Esophagus (tissue), 2 donors: Measurements from ENCODE around the gene GREB1. TPM values are rescaled to one million over a fixed set of nuclear protein-coding genes. Genes with fewer than 3 reads are reported as not detected.

Experiments used
- H3K27ac ChIP-seq, 2 donors: one replicate each; pipeline ENCODE4 v1.5.1; 2013; ENCODE audit warnings: low read depth in 2 of 2, mild to moderate bottlenecking in 2 of 2, inconsistent platforms in 1 of 2, low read length in 1 of 2, moderate library complexity in 1 of 2
- H3K27me3 ChIP-seq, 2 donors: one replicate each; pipeline ENCODE4 v1.6.1; 2013; ENCODE audit warnings: low read length in 2 of 2, control low read depth in 1 of 2, mild to moderate bottlenecking in 1 of 2; ENCODE audit not compliant: insufficient read depth in 2 of 2, control insufficient read depth in 1 of 2
- H3K36me3 ChIP-seq, 2 donors: one replicate each; pipeline ENCODE4 v1.6.1; 2013; ENCODE audit warnings: low read length in 1 of 2; ENCODE audit not compliant: control insufficient read depth in 2 of 2, insufficient read depth in 2 of 2
- H3K4me1 ChIP-seq, 2 donors: one replicate each; pipeline ENCODE4 v1.6.1; 2013; ENCODE audit warnings: low read length in 1 of 2; ENCODE audit not compliant: control insufficient read depth in 2 of 2, insufficient read depth in 2 of 2
- H3K4me3 ChIP-seq, 2 donors: one replicate each; pipeline ENCODE4 v1.5.1; 2013; ENCODE audit warnings: low read length in 2 of 2, mild to moderate bottlenecking in 2 of 2, low read depth in 1 of 2, moderate library complexity in 1 of 2
- H3K9me3 ChIP-seq, 2 donors: one replicate each; pipeline ENCODE4 v1.6.1; 2013; ENCODE audit warnings: mild to moderate bottlenecking in 2 of 2, low read depth in 1 of 2, low read length in 1 of 2, moderate library complexity in 1 of 2; ENCODE audit not compliant: control insufficient read depth in 2 of 2, insufficient read depth in 1 of 2
- WGBS, 2 donors: extraction: QIAGEN DNeasy Blood & Tissue Kit; methylation state at CpG; one replicate each; pipeline ENCODE4 v1.1.7; 2013; 5-methylcytosine and 5-hydroxymethylcytosine counted together
- polyA plus RNA-seq, 2 donors: library from polyadenylated mRNA; stranded (reverse); fragments of 200-250 nt; gene quantifications; one replicate each; pipeline ENCODE4 v1.2.3, GENCODE V29; 2013
- donor health status: healthy with polysubstance abuse.
- donor health status: Bipolar disorder and iron deficiency.

GREB1 gene
- polyA plus RNA-seq, 2 donors, result 0.15 to 0.16 TPM

DNA sequence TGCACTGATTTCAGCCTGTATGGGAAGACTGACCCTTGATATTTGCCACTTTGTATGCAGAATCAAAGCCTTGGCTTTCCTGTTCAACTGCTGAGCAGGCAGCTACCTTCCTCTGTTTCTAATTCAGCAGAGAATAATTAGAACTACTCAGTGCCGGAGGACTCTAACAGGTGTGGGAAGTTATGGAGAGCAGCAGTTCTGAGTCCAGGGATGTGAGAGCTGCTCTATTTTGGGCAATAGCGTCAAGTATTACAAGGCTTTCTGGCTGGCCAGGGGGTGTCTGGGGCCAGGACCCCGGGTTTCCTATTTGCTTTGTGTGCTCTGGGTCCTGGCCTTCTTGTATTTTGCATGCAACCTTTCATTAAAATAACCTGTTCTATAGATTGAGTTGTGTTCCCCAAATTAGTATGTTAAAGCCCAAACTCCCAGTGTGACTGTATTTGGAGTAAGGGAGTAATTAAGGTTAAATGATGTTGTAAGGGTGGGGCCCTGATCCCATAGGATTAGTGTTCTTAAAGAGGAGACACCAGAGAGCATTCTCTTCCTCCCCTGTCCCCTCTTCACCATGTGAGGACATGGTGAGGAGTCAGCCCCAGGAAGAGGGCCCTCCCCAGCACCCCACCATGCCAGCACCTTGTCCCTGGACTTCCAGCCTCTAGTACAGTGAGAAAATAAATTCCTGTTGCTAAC is 141.7 kb downstream of the GREB1 start:
- Histone ChIP-seq H3K27ac (no peak overlapping the region), H3K9me3 (peaks cover 0 to 3% of the 10 kb centered on the region in 2 donors), H3K4me1 (no peaks in the 10 kb centered on the region), H3K36me3 (no peaks in the 10 kb centered on the region), H3K4me3 (no peak overlapping the region), H3K27me3 (no peaks in the 10 kb centered on the region)
- WGBS, 2 donors, result 77 to 82% methylated on average over 3 of the region's 3 CpGs

DNA sequence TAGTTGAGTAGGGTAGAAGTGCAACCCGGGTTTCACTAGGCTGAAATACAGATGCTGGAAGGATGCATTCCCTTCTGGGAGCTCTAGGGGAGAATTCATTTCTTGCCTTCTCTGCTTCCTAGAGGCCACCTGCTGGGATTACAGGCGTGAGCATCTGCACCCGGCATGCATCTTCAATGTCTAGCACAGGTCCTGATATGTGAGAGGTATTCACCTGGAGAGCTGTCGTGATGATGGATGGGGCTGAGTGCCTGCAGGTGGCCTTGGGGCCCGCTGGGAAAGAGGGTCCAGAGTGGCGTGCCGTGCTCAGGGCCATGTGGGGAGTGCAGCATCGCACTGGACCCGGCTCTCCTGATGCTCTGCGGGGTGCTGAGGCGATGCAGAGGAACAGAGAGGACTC is 142.8 kb downstream of the GREB1 start:
- 38% methylated on average over 11 of the region's 11 CpGs for WGBS, 2 donors
- Histone ChIP-seq H3K36me3 (no peaks in the 10 kb centered on the region), H3K9me3 (peaks cover 0 to 3% of the 10 kb centered on the region in 2 donors), H3K27me3 (no peaks in the 10 kb centered on the region), H3K4me3 (no peak overlapping the region), H3K4me1 (no peaks in the 10 kb centered on the region), H3K27ac (no peak overlapping the region)

DNA sequence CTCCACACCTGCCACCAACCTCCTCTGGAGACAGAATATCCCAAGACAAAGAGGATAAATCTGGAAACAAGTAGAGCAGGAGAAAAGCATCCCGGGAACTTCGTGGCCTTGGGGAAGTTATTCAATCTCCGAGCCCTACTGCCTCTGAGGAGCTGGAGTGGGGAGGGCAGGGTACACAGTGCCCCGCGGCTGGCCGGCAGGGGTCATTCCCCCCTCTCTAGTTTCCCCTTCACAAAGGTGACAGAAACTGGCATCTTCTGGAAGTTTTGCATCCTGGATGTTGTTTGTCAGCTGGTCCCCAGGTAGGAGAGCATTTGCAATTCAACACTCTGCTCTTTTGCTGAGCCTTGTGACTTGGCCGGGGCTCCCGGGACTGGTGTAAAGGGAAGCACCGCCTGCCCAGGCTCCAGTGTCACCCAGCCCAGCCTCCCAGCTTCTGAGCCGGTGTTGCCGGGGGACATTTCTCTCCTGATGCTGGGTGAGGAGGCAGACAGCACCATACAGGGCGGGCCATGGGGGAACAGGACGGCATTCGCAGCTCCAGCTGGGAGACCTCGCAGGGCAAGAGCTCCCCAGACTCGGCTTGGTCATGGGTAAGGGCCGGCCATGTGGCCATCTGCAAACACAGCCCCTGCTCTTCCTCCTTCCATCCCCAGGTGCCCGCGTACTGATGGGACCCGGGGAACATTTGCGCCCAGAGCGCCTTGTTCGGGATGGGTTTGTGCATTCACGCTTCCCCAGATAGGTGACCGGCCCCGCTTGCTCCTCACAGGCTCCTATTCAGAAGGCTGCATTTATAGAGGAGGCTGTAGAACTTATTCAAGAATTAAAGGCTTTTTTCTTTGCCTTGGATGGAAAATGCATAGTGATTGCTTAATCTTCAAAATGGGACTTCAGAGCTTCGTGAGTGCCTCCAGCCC is 143.6 kb downstream of the GREB1 start:
- Histone ChIP-seq H3K4me3 (no peak overlapping the region), H3K27ac (no peak overlapping the region), H3K36me3 (no peaks in the 10 kb centered on the region), H3K4me1 (no peaks in the 10 kb centered on the region), H3K27me3 (no peaks in the 10 kb centered on the region), H3K9me3 (peaks cover 0 to 3% of the 10 kb centered on the region in 2 donors)
- WGBS, 2 donors, result 38% methylated on average over 27 of the region's 27 CpGs

DNA sequence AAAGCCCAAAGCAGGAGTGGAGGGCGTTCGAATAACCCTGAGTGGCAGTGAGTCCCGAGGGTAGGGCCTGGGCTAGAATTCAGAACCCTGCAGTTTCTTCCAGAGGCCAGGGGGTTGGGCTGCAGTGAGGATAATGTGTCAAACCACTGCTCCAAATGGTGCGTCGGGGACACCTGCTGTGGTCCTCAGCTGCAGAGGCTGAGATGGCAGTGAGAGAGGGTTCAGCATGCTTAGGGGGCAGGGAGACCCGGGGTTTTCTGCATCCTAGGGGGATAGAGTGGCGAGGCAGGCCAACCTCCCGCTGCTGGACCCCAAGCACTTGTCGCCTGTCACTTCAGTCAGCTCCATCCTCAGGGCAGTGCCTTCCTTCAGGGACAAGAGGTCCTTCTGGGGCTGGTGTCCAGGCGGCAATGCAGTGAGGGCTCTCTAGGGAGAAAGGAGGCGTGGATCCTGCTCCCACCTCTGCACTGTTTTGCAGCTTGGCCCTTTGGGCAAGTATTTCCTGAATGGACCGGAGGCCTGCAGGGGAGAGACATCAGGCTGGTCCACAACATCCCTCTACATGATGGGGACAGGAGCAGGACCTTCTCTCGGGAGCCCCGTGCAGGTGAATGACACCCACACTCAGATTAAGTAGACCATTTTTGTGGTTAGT is 144.6 kb downstream of the GREB1 start:
- Histone ChIP-seq H3K4me3 (no peak overlapping the region), H3K27ac (no peak overlapping the region), H3K36me3 (no peaks in the 10 kb centered on the region), H3K9me3 (peaks cover 0 to 3% of the 10 kb centered on the region in 2 donors), H3K4me1 (no peaks in the 10 kb centered on the region), H3K27me3 (no peaks in the 10 kb centered on the region)
- WGBS, 2 donors, result 70 to 75% methylated on average over 14 of the region's 14 CpGs

DNA sequence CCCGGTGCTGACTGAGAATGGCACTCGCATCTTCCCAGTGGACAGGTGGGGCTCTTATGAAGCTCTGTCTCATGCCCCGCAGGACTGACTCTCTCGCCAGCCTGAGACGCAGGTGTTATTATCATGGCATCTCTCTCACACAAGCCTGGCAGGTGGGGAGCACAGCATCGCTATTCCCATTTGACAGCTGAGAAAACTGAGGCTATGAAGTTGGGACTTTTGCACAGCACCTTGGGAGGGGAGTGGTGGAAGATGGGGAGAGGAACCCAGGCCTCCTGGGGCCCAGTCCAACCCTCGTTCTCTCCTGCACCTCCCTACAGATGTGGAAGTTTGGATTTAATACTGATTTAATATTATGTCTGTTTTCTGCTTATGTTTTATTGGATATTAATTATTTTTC is 145.2 kb downstream of the GREB1 start:
- no peaks in the 10 kb centered on the region for H3K27me3 ChIP-seq
- H3K27ac ChIP-seq, result no peak overlapping the region
- H3K4me3 ChIP-seq, result no peak overlapping the region
- no peaks in the 10 kb centered on the region for H3K4me1 ChIP-seq
- WGBS, 2 donors, result 62 to 77% methylated on average over 7 of the region's 7 CpGs
- peaks cover 0 to 3% of the 10 kb centered on the region in 2 donors for H3K9me3 ChIP-seq
- no peaks in the 10 kb centered on the region for H3K36me3 ChIP-seq

DNA sequence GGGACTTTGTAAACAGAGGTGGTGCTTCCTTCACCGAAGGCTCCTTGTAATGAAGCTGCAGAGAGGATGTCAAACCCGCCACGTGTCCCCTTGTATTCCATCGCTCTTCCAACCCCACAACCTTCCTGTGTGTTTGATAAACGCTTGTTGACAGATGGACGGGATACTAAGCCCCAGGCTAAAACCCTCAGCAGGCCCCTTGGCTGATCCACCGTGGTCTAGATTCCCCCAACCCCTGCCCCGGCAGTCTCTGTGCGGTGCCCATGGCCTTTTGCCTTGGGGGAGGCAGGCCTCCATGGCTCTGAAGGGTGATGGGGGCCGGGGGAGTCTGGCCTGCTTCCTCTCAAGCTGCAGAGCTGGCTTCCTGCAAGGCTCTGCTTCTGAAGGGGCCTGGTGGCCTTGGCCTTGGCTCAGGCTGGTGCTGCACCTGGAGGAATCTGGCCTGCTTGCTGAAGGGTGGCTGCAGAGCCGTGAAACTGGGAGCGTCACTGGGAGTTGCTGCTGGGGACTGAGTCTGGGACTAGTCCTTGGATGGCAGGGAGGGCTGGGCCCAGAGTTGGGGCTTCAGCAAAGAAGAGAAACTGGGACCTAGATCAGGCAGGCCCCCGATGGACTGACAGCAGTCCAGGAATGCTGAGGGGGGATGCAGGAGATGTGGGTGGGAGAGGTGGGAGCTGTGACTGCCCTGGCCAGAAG is 145.8 kb downstream of the GREB1 start:
- Histone ChIP-seq H3K4me3 (no peak overlapping the region), H3K9me3 (peaks cover 0 to 3% of the 10 kb centered on the region in 2 donors), H3K27me3 (no peaks in the 10 kb centered on the region), H3K4me1 (no peaks in the 10 kb centered on the region), H3K27ac (no peak overlapping the region), H3K36me3 (no peaks in the 10 kb centered on the region)
- 71 to 73% methylated on average over 13 of the region's 13 CpGs for WGBS, 2 donors

DNA sequence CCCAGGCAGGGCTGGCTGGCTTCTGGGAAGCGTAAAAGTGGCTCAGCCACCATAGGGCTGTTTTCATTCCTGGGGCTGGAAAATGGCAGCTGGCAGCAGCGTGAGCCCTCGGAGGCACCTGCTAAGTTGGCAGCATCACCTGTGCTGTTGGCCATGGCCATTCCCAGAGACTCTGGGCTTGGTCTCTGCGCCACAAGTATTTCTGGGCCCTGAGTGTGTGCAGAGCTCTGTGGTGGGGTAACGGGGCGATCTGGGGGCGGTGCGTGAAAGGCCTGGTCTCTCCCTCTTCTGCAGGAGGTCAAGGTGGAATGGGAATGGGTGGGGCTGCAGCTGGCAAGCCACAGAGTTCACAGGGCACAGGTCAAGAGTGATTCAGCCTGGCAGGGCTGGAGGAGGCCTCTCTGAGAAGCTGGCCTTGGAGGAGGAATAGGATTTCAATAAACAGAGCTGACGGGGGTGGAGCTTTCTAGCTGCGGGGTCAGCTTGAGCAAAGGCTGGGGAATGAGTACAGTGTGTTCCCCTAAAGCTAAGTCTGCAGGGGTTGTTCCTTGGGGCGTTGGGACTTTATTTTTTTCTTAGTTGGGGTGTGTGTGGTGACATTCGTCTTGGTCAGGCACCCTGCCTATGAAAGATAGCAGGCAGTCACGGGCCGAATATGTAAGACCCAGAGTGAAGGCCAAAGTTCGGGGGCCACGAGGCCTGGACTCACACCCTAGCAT is 146.5 kb downstream of the GREB1 start:
- Histone ChIP-seq H3K27me3 (no peaks in the 10 kb centered on the region), H3K9me3 (peaks cover 0 to 3% of the 10 kb centered on the region in 2 donors), H3K36me3 (no peaks in the 10 kb centered on the region), H3K4me1 (no peaks in the 10 kb centered on the region), H3K27ac (no peak overlapping the region), H3K4me3 (no peak overlapping the region)
- 64 to 76% methylated on average over 16 of the region's 16 CpGs for WGBS, 2 donors

DNA sequence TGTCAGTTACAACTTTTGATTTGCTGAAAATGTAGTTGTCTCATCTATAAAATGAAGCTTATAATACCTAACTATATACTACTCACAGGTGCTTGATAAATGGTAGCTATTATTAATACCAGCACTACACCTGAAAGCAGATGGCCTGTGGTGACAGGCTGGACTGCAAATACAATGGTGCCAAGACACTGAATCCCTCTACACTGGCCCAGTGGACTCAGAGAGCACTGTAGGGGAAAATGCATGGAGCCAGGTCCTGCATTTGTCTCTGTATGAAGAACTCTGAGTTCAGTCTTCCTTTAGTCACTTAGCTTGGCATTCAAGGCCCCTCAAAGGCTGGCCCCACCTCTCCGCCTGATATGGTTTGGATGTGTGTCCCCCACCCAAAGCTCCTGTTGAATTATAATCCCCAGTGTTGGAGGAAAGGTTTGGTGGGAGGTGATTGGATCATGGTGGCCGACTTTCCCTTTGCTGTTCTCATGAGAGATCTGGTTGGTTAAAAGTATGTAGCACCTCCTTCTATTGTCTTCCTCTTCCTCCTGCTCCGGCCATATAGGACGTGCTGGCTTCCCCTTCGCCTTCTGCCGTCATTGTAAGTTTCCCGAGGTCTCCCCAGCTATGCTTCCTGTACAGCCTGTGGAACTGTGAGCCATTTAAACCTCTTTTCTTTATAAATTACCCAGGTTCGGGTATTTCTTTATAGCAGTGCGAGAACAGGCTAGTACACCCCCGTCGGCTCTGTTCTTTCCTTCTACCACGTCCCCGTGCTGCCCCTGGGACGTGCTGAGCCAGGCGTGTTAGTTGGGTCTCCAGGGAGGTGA is 147.3 kb downstream of the GREB1 start:
- no peak overlapping the region for H3K4me3 ChIP-seq
- WGBS, 2 donors, result 83 to 85% methylated on average over 15 of the region's 15 CpGs
- no peaks in the 10 kb centered on the region for H3K27me3 ChIP-seq
- H3K9me3 ChIP-seq, result no peaks in the 10 kb centered on the region
- no peaks in the 10 kb centered on the region for H3K4me1 ChIP-seq
- H3K36me3 ChIP-seq, result no peaks in the 10 kb centered on the region
- no peak overlapping the region for H3K27ac ChIP-seq
